Endothelial cell of umbilical vein (primary cell): ENCODE data around the gene NFKBIA.

Source experiments
- CTCF ChIP-seq, 2 donors: IDR thresholded peaks; 1 replicate in 1 of 2; 2 replicates in 1 of 2; pipeline ENCODE4 v1.5.1; 2011; ENCODE audit warnings: low read length in 2 of 2, mild to moderate bottlenecking in 2 of 2, moderate library complexity in 2 of 2, control low read depth in 1 of 2, inconsistent platforms in 1 of 2, low read depth in 1 of 2; ENCODE audit not compliant: insufficient read depth in 1 of 2; ENCODE audit errors: extremely low read depth in 1 of 2
- EZH2 ChIP-seq: IDR thresholded peaks from 2 replicates; pipeline ENCODE4 v1.6.1; 2012; ENCODE audit warnings: borderline replicate concordance, low read depth, mild to moderate bottlenecking, moderate library complexity, low read length, inconsistent platforms; ENCODE audit not compliant: severe bottlenecking
- MAX ChIP-seq: IDR thresholded peaks from 2 replicates; pipeline ENCODE4 v1.6.1; 2011; ENCODE audit not compliant: insufficient read depth, insufficient read length
- POLR2A ChIP-seq: IDR thresholded peaks from 2 replicates; pipeline ENCODE4 v1.6.1; 2012; ENCODE audit warnings: low read depth, mild to moderate bottlenecking, control low read depth, low read length
- POLR2AphosphoS5 ChIP-seq: IDR thresholded peaks from 2 replicates; pipeline ENCODE4 v1.6.1; 2012; ENCODE audit warnings: low read depth, mild to moderate bottlenecking, control low read depth, low read length, moderate library complexity; ENCODE audit not compliant: insufficient read depth

GRCh38 chr14:35361141-35361480 is 43.4 kb downstream of the NFKBIA start:
- TF ChIP-seq POLR2AphosphoS5 (no peak), CTCF (IDR thresholded peaks at IDR 0.05; ENCODE audit: extremely low read depth in 1 of 2, insufficient read depth in 1 of 2, low read depth in 1 of 2, low read length in 2 of 2) (no peak), MAX (no peak), EZH2 (no peak), POLR2A (no peak)
